IPS DF 4.7 (cell line): ENCODE measurements around the gene HIPK2.

Experiments used
- DNase-seq: peaks from one replicate; pipeline ENCODE4 v3.0.0-alpha.2; 2013; ENCODE audit warnings: low spot score; ENCODE audit errors: extremely low read depth

The HIPK2 gene

DNA sequence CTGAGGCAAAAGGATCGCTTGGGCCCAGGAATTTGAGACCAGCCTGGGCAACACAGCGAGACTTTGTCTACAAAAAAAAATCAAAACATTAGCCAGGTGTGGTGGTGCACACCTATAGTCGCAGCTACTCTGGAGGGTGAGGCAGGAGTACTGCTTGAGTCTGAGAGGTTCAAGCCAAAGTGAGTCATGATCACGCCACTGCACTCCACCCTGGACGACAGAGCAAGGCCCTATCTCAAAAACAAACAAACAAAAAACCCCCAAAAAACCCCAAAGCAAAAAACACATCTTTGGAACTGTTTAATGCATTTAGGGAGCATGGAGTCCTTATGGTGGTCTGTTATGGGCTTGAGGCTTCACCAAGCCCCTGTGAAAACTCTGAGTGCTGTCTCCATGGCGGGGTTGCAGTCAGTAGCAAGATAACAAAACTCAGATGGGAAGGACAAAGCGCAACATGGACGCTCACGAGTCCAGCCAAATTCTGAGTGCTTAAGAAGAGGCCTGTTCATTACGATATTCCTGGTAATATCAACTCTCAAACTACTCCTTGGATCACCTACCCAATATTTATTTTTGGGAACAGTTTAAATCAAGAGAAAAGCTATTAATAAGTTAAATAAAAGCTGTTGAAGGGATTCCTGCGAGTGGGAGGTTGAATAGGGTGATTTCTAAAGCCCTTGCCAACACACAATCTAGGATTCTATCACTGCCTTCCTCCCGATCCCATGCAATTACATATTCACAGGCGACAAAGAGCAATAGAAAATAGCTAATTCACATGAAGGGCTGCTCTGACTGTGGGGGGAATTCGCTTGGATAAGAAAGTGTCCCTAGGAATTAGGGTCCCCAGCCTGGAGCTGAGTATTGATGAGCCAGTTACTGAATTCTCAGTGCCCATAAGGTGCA is 123.3 kb downstream of the HIPK2 start:
- DNase-seq, result no peak

DNA sequence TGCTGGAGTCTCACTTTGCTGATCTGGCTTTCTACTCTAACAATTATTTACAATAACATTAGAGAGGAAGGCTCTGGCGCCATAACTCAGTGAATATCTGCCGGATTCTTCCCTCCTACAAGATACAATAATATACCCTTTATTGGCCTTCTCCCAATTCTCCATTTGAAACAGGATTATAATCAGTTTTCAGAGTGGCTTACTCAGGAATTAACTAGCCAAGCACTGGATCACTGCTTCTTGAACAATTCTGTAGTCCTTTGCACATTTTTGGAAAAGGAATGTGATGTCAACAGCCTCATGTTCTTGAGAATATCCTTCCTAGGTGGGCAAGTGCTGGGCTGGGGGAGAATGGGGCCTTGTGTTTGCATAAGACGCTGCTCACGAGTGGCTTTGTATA is 125.9 kb downstream of the HIPK2 start:
- DNase-seq, result no peak

DNA sequence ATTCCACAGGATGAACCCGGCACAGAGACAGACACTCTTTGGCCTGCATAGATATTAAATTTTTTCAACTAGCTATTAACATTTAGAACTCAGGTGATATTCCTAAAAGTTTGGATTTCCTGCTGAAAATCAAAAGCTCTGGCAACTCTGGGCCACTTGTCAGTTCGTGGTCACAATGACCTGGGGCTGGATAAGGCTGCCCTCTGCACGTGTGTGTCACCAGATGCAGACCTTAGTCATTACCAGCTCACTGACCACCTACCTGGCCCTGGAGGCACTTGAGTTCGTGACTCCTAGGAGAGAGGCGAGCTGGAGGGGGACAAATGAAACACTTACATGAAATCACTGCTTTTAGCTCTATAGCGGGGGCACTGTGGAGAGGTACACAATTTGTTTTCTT is 126.5 kb downstream of the HIPK2 start:
- no peak for DNase-seq

DNA sequence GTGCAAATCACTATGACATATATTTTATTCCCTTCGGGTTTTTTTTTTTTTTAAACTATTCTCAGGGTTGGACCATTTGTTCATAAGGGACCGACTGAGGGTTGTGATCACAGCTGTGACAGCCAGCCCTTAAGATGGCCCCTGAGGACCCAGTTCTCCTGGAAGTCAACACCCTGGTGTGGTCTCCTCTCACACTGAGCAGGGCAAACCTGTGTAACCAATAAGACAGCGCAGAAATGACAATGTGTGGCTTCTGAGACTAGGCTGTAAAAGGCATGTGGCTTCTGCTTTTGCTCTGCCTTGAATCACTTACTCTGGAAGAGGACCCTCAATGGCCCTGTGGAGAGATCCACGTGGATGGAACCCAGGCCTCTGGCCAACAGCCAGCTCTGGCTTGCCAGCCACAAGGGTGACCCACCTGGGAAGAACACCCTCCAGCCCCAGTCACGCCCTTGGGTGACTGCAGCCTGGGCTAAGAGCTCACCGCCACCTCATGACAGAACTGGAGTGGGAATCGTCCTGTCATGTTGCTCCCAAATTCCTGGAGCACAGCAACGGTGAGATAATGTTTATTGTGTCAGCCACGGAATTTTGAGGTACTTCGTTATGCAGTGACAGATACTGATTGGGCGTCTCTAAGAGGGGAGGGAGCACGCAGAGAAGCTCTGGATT is 127.2 kb downstream of the HIPK2 start:
- no peak for DNase-seq

DNA sequence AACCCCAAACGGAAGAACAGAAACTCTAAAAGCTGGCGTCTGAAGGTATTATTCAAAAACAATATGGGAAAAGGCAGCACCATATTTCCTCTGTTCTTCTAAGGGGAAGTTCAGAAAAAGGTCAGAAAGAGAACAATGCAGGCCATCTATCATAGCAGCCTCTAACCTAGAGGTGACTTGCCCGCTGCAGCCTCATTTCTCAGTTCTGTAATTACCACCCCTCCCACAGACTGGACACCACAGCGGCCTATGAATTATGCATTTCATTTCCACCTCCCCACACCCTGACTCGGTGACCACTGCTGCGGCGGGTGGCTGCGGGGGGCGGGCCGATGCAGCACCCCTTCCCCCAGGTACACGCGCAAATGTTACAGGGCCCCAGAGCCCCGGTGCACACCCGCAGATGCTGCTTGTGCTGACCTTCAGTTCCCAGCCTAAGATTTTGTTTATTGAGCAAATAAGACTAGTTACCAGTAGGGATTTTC is 128.8 kb downstream of the HIPK2 start:
- DNase-seq, result no peak

DNA sequence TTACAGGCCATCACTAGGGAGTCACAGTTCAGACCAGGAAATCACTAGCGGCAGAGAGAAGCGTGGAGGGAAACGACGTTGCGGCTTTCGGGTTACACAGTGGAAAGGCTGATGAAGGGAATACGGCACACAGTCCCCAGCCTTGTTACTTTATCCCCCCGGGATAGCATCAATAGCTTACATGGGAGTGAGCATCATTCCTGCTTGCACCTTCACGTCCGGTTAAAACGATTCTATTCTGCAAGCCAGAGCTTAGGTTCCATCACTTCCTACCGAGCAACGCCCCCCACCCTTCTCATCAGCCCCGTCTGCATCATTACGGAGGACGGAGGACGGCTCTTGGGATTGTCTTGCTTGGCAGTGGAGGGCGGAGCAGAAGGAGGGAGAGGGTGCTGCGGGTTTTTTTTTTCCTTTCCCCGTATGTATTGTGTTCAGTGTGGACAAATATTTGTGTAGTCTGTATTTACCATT is 129.4 kb downstream of the HIPK2 start:
- no peak for DNase-seq

DNA sequence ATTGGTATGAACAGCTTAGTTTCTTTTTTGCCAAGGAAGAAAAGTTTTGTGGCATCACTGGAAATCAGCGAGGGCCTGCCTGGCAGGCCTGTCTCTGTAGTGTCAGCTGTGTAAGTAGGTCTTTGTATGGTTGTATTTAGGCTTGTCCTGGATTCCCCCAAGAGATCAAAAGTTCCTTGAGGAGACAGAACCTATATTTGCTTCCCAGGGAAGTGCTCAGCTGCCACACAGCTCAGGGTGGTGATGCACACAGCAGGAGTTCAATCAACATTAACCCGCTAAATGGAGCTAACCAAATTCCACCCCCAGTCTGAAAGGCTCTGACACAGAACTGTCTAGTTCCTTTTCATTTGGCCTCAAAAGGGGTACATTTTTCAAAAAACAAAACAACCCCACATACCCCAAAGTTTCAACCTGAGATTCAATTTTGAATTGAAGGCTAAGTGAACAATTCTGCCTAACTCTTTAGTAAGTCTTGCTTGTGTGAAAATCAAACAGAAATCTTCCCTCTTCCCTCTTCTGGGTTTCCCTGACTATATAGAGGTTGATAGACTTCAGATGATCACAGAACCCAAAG is 129.9 kb downstream of the HIPK2 start:
- DNase-seq, result no peak

DNA sequence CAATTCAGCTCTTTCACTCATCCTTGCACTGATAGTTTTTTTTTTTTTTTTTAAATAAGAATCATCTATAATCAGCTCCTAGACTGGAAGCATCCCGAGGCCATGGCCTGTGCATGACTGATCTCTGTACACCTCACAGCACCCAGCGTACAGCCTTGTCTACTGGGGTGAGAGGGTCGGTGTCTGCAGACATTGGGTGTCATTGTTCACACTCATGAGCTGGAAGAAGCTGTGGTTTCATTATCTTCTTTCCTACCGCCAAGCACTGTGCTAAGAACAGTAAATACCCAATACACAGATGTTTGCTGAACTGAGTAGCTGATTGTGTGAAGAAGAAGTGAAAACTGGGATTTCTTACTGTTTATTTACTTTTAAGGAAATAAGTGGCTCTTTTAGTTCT is 130.7 kb downstream of the HIPK2 start:
- DNase-seq, result no peak

DNA sequence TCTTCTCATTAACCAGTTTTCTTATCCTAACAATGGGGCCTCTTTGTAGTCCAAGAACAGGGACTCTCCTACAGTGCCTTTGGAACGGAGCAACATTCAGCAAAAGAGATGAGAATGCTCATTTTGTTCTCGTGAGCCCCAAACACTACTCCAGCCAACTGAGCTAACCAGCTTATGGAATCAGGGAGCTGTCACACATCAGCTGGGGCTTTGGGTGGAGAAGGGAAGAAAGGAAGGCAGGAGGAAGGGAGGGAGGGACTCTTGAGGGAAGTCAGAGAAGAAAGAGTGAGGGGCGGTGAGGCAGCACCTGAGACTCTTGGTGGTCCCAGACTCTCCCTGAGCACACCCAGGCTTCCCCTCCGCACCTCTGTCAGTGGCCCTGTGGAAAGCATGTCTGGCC is 131.2 kb downstream of the HIPK2 start:
- DNase-seq, result no peak

DNA sequence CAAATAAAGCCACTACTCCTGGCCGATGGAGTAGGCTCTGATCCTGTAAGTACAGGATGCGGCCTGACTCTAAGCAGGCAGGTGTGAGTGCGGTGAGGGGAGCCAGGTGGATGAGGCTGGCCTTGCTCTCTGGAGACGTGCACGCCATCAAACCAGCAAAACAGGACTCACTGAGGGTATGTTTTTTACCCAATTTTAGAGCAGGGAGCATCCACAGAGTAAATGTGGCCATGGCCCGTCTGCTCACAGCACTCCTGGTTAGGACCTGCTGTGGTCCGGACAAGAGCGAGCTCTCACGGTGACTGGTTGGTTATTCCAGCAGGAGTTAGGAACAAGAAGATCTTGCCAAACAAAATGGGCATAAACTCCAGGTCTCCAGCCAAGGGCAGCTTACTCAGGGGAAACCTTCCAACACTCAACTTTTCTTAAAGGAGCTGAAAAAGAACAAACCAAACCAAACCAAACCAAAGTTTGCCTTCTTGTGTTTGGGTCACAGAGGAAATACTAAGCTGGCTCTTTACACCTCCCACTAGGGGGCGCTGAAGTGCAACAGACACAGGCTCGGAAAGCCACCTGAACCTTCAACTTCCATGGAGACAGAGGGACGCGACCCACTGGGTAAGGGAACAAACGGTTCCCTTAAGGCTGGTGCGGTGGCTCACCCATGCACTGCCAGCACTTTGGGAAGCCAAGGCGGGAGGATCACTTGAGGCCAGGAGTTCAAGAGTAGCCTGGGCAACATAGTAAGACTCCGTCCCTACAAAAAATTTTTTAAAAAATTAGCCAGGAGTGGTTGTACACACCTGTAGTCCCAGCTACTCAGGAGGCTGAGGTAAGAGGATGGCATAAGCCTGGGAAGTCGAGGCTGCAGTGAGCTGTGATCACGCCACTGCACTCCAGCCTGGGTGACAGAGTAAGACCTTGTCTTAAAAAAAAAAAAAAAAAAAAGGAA is 131.9 kb downstream of the HIPK2 start:
- peak; percentile 68 for DNase-seq

DNA sequence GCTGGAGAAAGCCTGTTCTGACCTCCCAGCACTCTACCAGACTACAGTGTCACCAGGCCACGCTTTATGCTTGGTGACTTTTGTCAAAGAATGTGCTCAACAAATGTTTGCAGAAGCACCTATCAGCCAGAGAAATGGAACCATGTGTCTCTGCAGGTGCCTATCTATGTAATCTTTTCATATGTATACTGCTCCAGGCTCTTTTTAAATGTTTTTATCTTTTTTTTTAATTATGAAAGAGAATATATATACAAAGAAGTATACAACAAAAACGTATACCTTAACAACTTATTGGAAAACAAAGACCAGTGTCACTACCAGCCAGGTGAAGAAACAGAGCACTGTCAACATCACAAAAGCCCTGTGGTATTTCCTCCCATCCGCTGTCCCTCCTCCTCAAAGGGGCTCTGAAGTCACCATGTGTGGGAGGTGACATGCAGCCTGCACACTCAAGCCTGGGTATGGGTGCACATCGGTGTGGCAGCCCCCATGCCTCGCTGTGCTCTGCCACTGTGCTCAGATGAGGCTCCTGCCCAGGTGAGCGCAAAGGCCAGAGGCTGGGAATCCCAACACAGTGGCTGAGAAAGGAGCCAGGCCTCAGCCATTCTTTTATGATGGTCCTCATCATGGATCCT is 133.7 kb downstream of the HIPK2 start:
- DNase-seq, result no peak

DNA sequence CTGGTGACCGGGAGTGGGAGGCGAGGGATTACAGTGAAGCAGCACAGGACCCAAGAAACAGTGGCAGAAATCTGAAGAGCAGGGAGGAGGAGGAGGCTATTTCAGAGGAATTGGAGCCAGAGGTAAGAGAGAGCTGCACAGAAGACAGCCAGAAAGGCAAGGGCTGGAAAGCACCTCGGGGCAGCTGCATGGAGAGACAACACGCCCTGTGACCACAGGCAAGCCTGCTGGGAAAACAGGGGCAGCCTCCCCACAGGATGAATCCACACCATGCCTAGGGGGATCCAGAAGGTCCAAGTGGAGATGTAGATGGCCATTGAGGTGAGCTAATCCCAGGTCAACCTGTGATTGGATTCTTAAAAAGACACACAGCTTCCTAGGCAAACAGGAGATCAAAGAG is 135.5 kb downstream of the HIPK2 start:
- no peak for DNase-seq

DNA sequence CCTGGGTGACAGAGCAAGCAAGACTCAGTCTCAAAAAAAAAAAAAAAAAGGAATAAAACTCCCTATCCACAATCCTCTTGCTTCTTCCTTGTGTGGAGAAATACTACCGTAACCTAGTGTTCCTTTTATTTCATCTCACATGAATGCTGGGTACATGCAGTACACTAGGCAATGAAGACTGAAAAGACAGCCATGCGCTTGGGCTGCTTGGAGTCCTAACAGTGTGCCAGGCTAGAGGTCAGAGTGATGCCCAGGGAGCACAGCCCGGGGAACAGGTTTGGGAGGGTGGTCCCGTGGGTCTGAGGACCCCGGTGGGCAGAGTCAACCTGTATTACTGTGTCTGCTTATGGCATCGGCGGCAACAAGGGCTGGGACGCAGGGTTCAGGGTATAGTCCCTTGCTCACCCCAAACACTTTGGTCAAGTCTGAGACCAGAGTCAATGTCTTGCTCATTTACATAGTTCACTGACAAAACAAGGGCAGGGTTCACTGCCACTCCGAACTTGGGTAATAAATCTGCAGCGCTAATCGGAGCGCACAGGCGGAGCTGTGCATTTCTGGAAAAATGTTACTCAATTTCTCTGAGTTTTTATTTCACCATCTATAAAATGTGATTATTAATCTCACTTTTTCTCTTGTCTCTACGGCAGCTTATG is 136.3 kb downstream of the HIPK2 start:
- DNase-seq, result no peak

DNA sequence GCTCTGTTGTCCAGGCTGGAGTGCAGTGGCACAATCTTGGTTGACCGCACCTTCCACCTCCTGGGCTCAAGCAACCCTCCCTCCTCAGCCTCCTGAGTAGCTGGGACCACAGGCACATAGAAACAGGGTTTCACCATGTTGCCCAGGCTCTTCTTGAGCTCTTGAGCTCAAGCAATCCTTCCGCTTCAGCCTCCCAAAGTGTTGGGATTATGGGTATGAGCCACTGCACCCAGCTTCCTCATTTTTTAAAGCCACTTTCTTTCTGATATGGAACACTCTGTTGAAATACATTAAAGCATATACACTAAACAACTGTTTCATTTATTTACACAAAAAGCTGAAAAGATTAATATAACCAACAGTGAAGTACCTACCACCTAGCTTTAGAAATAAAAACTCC is 137.1 kb downstream of the HIPK2 start:
- no peak for DNase-seq

DNA sequence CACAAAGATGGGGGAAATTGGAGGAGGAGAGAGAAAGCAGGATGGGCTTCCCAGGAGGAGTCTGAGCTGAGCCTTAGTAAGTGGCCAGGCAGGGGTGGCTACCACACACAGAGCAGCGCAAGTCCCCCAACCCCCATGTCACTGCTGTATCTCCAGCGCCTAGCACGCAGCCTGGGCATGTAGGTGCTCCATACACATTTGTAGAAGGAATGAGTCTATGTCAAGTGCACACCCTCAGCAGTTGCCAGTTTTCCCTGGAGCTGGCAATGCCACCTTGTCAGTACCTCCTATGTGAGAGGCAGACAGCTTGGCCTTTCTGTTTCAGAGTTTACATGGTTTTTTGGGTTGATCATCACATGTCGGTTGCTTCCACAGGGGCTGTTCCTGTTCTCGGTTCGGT is 138.2 kb downstream of the HIPK2 start:
- DNase-seq, result no peak

DNA sequence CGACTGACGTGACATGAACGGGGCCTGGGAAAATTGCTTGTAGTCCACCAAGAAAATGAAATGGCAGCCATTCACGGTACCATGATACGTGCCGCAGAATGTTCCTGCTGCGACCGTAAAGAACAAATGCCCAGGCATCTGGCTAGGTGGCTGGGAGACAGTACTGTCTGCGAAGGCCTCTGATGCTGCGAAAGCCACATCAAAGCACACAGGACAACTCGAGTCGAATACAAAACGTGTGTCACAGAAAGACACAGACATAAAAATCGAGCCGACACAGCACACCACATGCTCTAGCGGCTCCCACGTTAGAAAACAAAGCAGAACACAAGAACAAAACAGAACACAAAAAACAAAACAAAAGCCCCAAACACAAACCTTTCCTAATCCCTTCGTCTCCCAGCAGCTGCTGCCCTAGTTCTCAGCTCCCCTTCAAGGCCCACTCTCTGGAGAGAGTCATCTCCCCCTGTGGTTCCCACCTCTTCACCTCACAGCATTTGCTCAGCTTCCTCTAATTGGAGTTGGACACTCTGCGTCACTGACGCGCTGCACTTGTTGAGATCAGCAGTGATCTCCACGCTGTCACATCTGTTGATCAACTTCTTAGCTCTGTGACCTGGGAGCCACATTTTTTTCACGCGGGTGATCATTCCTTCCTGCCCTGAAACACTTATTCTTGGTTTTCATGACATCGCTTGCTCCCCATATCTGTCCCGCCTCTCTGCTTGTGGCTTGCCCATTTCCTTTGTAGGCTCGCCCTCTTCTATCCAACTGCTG is 142.1 kb downstream of the HIPK2 start:
- no peak for DNase-seq

DNA sequence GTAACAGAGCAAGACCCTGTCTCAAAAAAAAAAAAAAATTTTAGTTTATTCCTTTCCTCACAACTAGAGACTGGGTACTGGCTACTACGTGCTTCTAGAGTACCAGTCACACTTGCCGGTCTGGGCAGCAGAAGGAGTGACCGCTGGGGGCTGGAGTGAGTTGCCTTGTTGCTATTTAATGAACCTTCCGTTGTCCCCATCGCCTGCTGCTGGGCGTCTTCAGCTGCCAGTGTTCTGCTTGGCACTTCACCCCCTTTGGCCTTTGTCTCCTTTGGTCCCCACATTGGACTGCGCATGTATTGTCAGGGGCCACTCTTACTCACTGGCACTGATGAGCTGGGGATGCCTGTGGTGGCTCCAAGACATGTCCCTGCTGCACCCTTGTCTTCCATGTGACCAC is 143.7 kb downstream of the HIPK2 start:
- no peak for DNase-seq

DNA sequence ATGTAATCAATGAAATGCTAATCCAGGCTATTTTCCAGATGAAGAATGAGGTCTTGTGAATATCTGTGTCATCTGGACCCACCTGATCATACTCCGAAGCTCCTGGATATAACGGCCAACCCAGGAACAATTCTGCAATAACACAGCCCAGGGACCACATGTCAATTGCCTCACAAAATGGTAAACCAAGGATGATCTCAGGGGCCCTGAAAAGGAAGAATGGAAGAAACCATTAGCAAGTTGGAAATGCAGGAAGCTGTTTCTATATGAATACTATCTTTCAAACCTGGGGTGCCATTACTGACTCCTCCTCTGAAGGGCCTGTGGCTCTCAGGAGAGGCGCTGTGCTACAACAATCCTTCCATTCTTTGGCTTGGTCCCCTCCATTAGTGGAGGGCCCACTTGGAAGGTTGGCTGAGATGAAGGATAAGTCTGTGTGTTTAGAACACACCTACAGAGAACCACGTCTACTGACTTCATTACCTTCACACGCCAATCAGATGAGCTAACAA is 146.2 kb downstream of the HIPK2 start:
- DNase-seq, result no peak
